HepG2 (cell line): ENCODE data around the gene INPP4B. TPM values are rescaled to one million over a fixed set of nuclear protein-coding genes. Genes with fewer than 3 reads are reported as not detected.

ENCODE experiments used
- ATAC-seq: fragments of 200-7000 bp; cut with Tn5 transposase; 3 replicates; pipeline ENCODE4 v1.9.1; 2020; ENCODE audit warnings: mild to moderate bottlenecking, moderate library complexity
- BruUV-seq: library from RNA; stranded (reverse); fragments of 400-500 nt; replicated peaks from 2 replicates; lab custom pipeline; 2021; lab: Mats Ljungman, UMichigan
- CTCF ChIA-PET: fragments of 300-600 bp; formaldehyde crosslinking; extraction: SDS; loops from one replicate; lab custom pipeline; 2021; ENCODE audit warnings: low total read pairs, inconsistent platforms, low intra/inter-chr PET ratio; lab: Yijun Ruan, JAX
- POLR2A ChIA-PET: fragments of 350-600 bp; sonication (Branson Sonifier 250); formaldehyde crosslinking; loops from one replicate; lab custom pipeline; 2020; ENCODE audit warnings: antibody characterized with exemption, inconsistent platforms; lab: Yijun Ruan, JAX
- DNase-seq: peaks from one replicate; pipeline ENCODE4 v3.0.0-alpha.2; 2015; ENCODE audit warnings: low spot score
- FAIRE-seq: peaks from 3 replicates; lab custom pipeline; 2011; peaks lifted over from hg19 to GRCh38; lab: Jason Lieb, UNC
- H2AFZ ChIP-seq: one replicate; pipeline ENCODE4 v1.6.1; 2011; ENCODE audit warnings: low read length, inconsistent platforms
- H3K27ac ChIP-seq: fragments of 300-600 bp; 3 replicates; pipeline ENCODE4 v1.8.0; 2011; ENCODE audit warnings: mixed run types, mild to moderate bottlenecking, mixed read lengths, low read length, inconsistent platforms; ENCODE audit not compliant: insufficient read depth; ENCODE audit errors: extremely low read length
- H3K27me3 ChIP-seq, 2 experiments: fragments of 200-600 bp in 1 of 2; 2 replicates in 1 of 2; 3 replicates in 1 of 2; pipeline versions ENCODE4 v1.6.0 to v1.8.0; 2011; ENCODE audit warnings: low read length in 2 of 2, mild to moderate bottlenecking in 2 of 2, moderate library complexity in 2 of 2, inconsistent platforms in 1 of 2; ENCODE audit not compliant: insufficient read depth in 2 of 2, control insufficient read depth in 1 of 2
- H3K36me3 ChIP-seq, 2 experiments: fragments of 200-600 bp in 1 of 2; replicated peaks in 1 of 2; 2 replicates in 1 of 2; 3 replicates in 1 of 2; pipeline versions ENCODE4 v1.5.1 to v1.8.0; 2011; ENCODE audit warnings: low read length in 2 of 2, inconsistent platforms in 1 of 2; ENCODE audit not compliant: insufficient read depth in 2 of 2, control insufficient read depth in 1 of 2
- H3K4me1 ChIP-seq: 2 replicates; pipeline ENCODE4 v1.5.1; 2012; ENCODE audit warnings: low read length, inconsistent platforms; ENCODE audit not compliant: insufficient read depth
- H3K4me2 ChIP-seq: 2 replicates; pipeline ENCODE4 v1.6.0; 2011; ENCODE audit warnings: low read depth, low read length, inconsistent platforms
- H3K4me3 ChIP-seq, 3 experiments: fragments of 200-600 bp in 1 of 3; sonication (generic), shearing (Covaris generic) in 1 of 3; replicated peaks in 1 of 3; 2 replicates each; pipeline ENCODE4 v1.5.1; 2011 to 2016; ENCODE audit warnings: low read length in 3 of 3, inconsistent platforms in 2 of 3, low read depth in 2 of 3, mild to moderate bottlenecking in 2 of 3, control low read depth in 1 of 3, mixed read lengths in 1 of 3; ENCODE audit not compliant: insufficient read depth in 1 of 3
- H3K79me2 ChIP-seq: one replicate; pipeline ENCODE4 v1.6.1; 2011; ENCODE audit warnings: low read length, inconsistent platforms; ENCODE audit not compliant: insufficient read depth
- H3K9ac ChIP-seq: 2 replicates; pipeline ENCODE4 v1.6.0; 2011; ENCODE audit warnings: mild to moderate bottlenecking, low read depth, low read length, inconsistent platforms; ENCODE audit not compliant: insufficient read depth
- H3K9me3 ChIP-seq: 2 replicates; pipeline ENCODE4 v1.5.1; 2012; ENCODE audit warnings: mild to moderate bottlenecking, low read length
- H4K20me1 ChIP-seq: 2 replicates; pipeline ENCODE4 v1.6.0; 2011; ENCODE audit warnings: inconsistent platforms, mild to moderate bottlenecking, low read length, moderate library complexity; ENCODE audit not compliant: insufficient read depth
- EED ChIP-seq: sonication (generic); formaldehyde crosslinking; IDR thresholded peaks from 2 replicates; pipeline ENCODE4 v1.5.0; 2020; ENCODE audit warnings: mild to moderate bottlenecking, missing genetic modification reagents
- HES4 ChIP-seq: sonication (generic); formaldehyde crosslinking; IDR thresholded peaks from 2 replicates; pipeline ENCODE4 v1.9.0; 2021; ENCODE audit warnings: mild to moderate bottlenecking, missing genetic modification reagents, borderline replicate concordance
- MAFF ChIP-seq: IDR thresholded peaks from 2 replicates; pipeline ENCODE4 v1.6.1; 2011; ENCODE audit warnings: low read depth, low read length, improper control_type of control experiment
- MBNL3 ChIP-seq: fragments of 250-450 bp; sonication (Bioruptor Pico); conservative IDR thresholded peaks from 2 replicates; pipeline ENCODE4 v1.8.0; 2022; ENCODE audit warnings: mild to moderate bottlenecking, inconsistent platforms
- SMC3 ChIP-seq: IDR thresholded peaks from 2 replicates; pipeline ENCODE4 v1.6.1; 2011; ENCODE audit warnings: low read length, improper control_type of control experiment
- TBX3 ChIP-seq: fragments of 450-650 bp; IDR thresholded peaks from 2 replicates; pipeline ENCODE4 v1.6.1; 2017; ENCODE audit warnings: antibody characterized with exemption, mild to moderate bottlenecking, inconsistent platforms, borderline replicate concordance
- ZNF263 ChIP-seq: sonication (generic); formaldehyde crosslinking; IDR thresholded peaks from 2 replicates; pipeline ENCODE4 v1.4.0; 2020; ENCODE audit warnings: missing genetic modification reagents
- ZNF34 ChIP-seq: sonication (generic); formaldehyde crosslinking; IDR thresholded peaks from 2 replicates; pipeline ENCODE4 v1.4.0; 2020; ENCODE audit warnings: mild to moderate bottlenecking, missing genetic modification reagents, borderline replicate concordance
- ZNF383 ChIP-seq: sonication (generic); formaldehyde crosslinking; IDR thresholded peaks from 2 replicates; pipeline ENCODE4 v1.4.0; 2020; ENCODE audit warnings: missing genetic modification reagents, mild to moderate bottlenecking, borderline replicate concordance
- ZNF552 ChIP-seq: sonication (generic); formaldehyde crosslinking; IDR thresholded peaks from 2 replicates; pipeline ENCODE4 v1.9.0; 2022; ENCODE audit warnings: missing genetic modification reagents, mild to moderate bottlenecking, borderline replicate concordance
- ZNF703 ChIP-seq: sonication (generic); formaldehyde crosslinking; IDR thresholded peaks from 2 replicates; pipeline ENCODE4 v1.5.1; 2020; ENCODE audit warnings: missing genetic modification reagents, mild to moderate bottlenecking, moderate library complexity, borderline replicate concordance
- ZNF772 ChIP-seq: sonication (generic); formaldehyde crosslinking; IDR thresholded peaks from 2 replicates; pipeline ENCODE4 v1.5.0; 2020; ENCODE audit warnings: mild to moderate bottlenecking, missing genetic modification reagents
- WGBS: methylation state at CpG from one replicate; pipeline ENCODE4 v1.1.6; 2017; ENCODE audit warnings: low lambda C conversion rate; 5-methylcytosine and 5-hydroxymethylcytosine counted together
- in situ Hi-C: cut with HindIII; loops from 2 replicates; pipeline ENCODE4 v1.10.0; 2017; ENCODE audit warnings: low pct_unique_long_range_greater_than_20kb; ENCODE audit not compliant: extremely low pct_ligation_motif_present
- intact Hi-C: fragments of 100-400 bp; cut with micrococcal nuclease; formaldehyde crosslinking; loops from one replicate; pipeline ENCODE4 v1.10.0; 2022; ENCODE audit not compliant: unreplicated experiment
- polyA plus RNA-seq, 8 experiments: library from polyadenylated mRNA; depleted of rRNA in 3 of 8; stranded (reverse) in 7 of 8; unstranded in 1 of 8; fragments of >200 nt; fragmentation: Illumina TruSeq in 4 of 8; extraction: Trizol in 4 of 8; gene quantifications; 2 replicates each; pipeline versions ENCODE4 v1.2.1 to v1.2.3, GENCODE V29; 2011 to 2016; ENCODE audit warnings: low read depth in 4 of 8, missing spikeins in 1 of 8, mixed read lengths in 1 of 8; ENCODE audit not compliant: insufficient read depth in 1 of 8
- total RNA-seq, 5 experiments: library from RNA; depleted of rRNA; stranded (reverse); fragments of >200 nt; fragmentation: Illumina TruSeq; extraction: Trizol; gene quantifications; 2 replicates each; pipeline ENCODE4 v1.2.3, GENCODE V29; 2016; ENCODE audit warnings: low read depth in 1 of 5
- TF ChIP-seq, protein P1 (sequence below), 2 experiments: fragments of 450-650 bp in 1 of 2; sonication (generic) in 1 of 2; formaldehyde crosslinking in 1 of 2; IDR thresholded peaks; 2 replicates each; pipeline versions ENCODE4 v1.6.1 to v1.8.0; 2016 to 2022; ENCODE audit warnings: antibody characterized with exemption in 1 of 2, mild to moderate bottlenecking in 1 of 2, missing genetic modification reagents in 1 of 2
- TF ChIP-seq, protein P2 (sequence below): sonication (generic); formaldehyde crosslinking; IDR thresholded peaks from 2 replicates; pipeline ENCODE4 v1.4.0; 2020; ENCODE audit warnings: low read depth, mild to moderate bottlenecking, missing genetic modification reagents
- TF ChIP-seq, protein P3 (sequence below): sonication (generic); formaldehyde crosslinking; IDR thresholded peaks from 2 replicates; pipeline ENCODE4 v1.8.1; 2023; ENCODE audit warnings: mild to moderate bottlenecking, moderate library complexity, missing genetic modification reagents

INPP4B gene
- total and polyA plus RNA-seq, 2 of the 13 experiments (the other 11 are each of a cell fraction or from before 2014, with no cell fraction given): not detected

DNA sequence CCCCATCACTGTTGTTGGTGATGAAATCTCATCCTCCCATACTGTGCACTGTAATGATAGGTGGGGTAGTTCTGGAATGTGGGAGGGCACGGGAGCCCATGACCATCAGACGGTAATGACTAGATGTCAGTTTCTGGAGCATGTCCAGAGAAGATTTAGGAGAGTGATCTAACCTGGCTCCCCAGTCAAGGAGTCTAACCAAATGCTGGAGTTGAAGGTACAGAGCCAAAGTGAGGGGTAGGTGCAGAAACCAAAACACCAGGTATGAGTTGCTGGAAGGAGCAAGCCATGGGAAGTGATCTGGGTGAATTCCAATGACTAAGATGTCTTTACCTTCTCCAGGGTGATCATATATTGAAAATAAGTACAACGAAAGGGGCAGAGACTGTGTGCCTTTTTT, 296.9 kb downstream of the INPP4B start:
- POLR2A ChIA-PET: no interaction called here
- no TSS peak for BruUV-seq
- in situ Hi-C loops: no loop called here
- Histone ChIP-seq H3K4me2 (no peak overlapping the region), H3K4me1 (no peaks in the 10 kb centered on the region), H3K9ac (no peak overlapping the region), H3K27me3 (no peaks in the 10 kb centered on the region), H3K4me3 (no peak overlapping the region), H4K20me1 (no peaks in the 10 kb centered on the region), H2AFZ (no peak overlapping the region), H3K9me3 (no peaks in the 10 kb centered on the region; the same call in 1 of the 2 replicates), H3K27ac (no peak overlapping the region), H3K79me2 (no peaks in the 10 kb centered on the region), H3K36me3 (no peaks in the 10 kb centered on the region)
- ATAC-seq: no peak
- intact Hi-C loops: no loop called here
- DNase-seq: no peak
- CTCF ChIA-PET: no interaction called here
- WGBS: 0% methylated on average over 3 of the region's 3 CpGs
- FAIRE-seq: no peak
- TF ChIP-seq ZNF772 (no peak), MAFF (no peak), ZNF552 (CRISPR knock-in tag) (no peak), ZNF263 (CRISPR knock-in tag) (no peak), MBNL3 (CRISPR knock-in tag) (no peak), ZNF34 (CRISPR knock-in tag) (no peak), ZNF383 (CRISPR knock-in tag) (no peak), HES4 (CRISPR knock-in tag) (no peak), SMC3 (no peak), ZNF703 (no peak), TBX3 (no peak), EED (no peak)
- TF ChIP-seq, protein P1, sequence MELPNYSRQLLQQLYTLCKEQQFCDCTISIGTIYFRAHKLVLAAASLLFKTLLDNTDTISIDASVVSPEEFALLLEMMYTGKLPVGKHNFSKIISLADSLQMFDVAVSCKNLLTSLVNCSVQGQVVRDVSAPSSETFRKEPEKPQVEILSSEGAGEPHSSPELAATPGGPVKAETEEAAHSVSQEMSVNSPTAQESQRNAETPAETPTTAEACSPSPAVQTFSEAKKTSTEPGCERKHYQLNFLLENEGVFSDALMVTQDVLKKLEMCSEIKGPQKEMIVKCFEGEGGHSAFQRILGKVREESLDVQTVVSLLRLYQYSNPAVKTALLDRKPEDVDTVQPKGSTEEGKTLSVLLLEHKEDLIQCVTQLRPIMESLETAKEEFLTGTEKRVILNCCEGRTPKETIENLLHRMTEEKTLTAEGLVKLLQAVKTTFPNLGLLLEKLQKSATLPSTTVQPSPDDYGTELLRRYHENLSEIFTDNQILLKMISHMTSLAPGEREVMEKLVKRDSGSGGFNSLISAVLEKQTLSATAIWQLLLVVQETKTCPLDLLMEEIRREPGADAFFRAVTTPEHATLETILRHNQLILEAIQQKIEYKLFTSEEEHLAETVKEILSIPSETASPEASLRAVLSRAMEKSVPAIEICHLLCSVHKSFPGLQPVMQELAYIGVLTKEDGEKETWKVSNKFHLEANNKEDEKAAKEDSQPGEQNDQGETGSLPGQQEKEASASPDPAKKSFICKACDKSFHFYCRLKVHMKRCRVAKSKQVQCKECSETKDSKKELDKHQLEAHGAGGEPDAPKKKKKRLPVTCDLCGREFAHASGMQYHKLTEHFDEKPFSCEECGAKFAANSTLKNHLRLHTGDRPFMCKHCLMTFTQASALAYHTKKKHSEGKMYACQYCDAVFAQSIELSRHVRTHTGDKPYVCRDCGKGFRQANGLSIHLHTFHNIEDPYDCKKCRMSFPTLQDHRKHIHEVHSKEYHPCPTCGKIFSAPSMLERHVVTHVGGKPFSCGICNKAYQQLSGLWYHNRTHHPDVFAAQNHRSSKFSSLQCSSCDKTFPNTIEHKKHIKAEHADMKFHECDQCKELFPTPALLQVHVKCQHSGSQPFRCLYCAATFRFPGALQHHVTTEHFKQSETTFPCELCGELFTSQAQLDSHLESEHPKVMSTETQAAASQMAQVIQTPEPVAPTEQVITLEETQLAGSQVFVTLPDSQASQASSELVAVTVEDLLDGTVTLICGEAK (IDR thresholded peaks at IDR 0.05): no peak
- TF ChIP-seq, protein P1 (CRISPR knock-in tag; IDR thresholded peaks at IDR 0.05): no peak
- TF ChIP-seq, protein P2, sequence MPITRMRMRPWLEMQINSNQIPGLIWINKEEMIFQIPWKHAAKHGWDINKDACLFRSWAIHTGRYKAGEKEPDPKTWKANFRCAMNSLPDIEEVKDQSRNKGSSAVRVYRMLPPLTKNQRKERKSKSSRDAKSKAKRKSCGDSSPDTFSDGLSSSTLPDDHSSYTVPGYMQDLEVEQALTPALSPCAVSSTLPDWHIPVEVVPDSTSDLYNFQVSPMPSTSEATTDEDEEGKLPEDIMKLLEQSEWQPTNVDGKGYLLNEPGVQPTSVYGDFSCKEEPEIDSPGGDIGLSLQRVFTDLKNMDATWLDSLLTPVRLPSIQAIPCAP (CRISPR knock-in tag): no peak
- TF ChIP-seq, protein P3, sequence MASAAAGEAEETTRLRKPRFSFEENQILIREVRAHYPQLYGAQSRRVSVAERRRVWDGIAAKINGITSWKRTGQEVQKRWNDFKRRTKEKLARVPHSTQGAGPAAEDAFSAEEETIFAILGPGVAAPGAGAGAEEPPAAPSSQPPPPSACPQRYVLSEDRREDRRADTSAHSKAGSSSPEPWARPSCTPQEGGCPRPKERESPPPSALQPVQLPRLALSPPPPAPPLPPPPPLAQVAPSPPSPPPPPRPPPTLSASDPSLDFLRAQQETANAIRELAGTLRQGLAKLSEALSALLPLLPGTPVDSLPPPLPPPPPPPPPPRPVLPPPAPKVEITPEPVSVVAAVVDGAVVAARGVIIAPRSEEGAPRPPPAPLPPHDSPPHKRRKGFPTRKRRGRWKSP (CRISPR knock-in tag): no peak
